Stomach (tissue), 9 donors: ENCODE data around the gene DLG2. TPM values are rescaled to one million over a fixed set of nuclear protein-coding genes. Genes with fewer than 3 reads are reported as not detected.

Experiments used
- DNase-seq, 2 donors: peaks; one replicate each; pipeline versions ENCODE4 v3.0.0 to v3.0.0-alpha.2; 2013 to 2019
- H3K27ac ChIP-seq, 5 donors: fragments of 200-600 bp in 4 of 5; sonication (generic) in 4 of 5; one replicate each; pipeline ENCODE4 v1.5.1; 2013 to 2019; ENCODE audit warnings: mild to moderate bottlenecking in 1 of 5, moderate library complexity in 1 of 5
- H3K27me3 ChIP-seq, 3 donors: fragments of 200-600 bp; sonication (generic); one replicate each; pipeline ENCODE4 v1.5.1; 2017 to 2019; ENCODE audit warnings: mixed run types in 1 of 3
- H3K36me3 ChIP-seq, 4 donors: fragments of 200-600 bp; sonication (generic); 1 replicate in 3 of 4; 2 replicates in 1 of 4; pipeline ENCODE4 v1.5.1; 2016 to 2019
- H3K4me1 ChIP-seq, 4 donors: fragments of 200-600 bp; sonication (generic); one replicate each; pipeline ENCODE4 v1.5.1; 2016 to 2019
- H3K4me3 ChIP-seq, 4 donors: fragments of 200-600 bp; sonication (generic) in 3 of 4; one replicate each; pipeline ENCODE4 v1.5.1; 2016 to 2019; ENCODE audit warnings: mild to moderate bottlenecking in 1 of 4
- H3K9me3 ChIP-seq, 4 donors: fragments of 200-600 bp; sonication (generic); one replicate each; pipeline ENCODE4 v1.5.1; 2016 to 2019
- CTCF ChIP-seq, 7 experiments: fragments of 450-650 bp in 4 of 7; fragments of 200-600 bp in 3 of 7; sonication (generic) in 3 of 7; IDR thresholded peaks; one replicate each; pipeline ENCODE4 v1.5.1; 2016 to 2019; ENCODE audit warnings: antibody characterized with exemption in 7 of 7, control low read depth in 2 of 7, mild to moderate bottlenecking in 1 of 7
- EP300 ChIP-seq: sonication (generic); formaldehyde crosslinking; IDR thresholded peaks from one replicate; pipeline ENCODE4 v1.6.1; 2017; ENCODE audit warnings: antibody characterized with exemption
- POLR2A ChIP-seq, 4 donors: fragments of 450-650 bp; IDR thresholded peaks; one replicate each; pipeline ENCODE4 v1.6.1; 2016; ENCODE audit warnings: antibody characterized with exemption in 4 of 4, control low read depth in 2 of 4, mild to moderate bottlenecking in 1 of 4, moderate library complexity in 1 of 4
- POLR2AphosphoS5 ChIP-seq, 3 donors: sonication (generic); formaldehyde crosslinking; IDR thresholded peaks; one replicate each; pipeline ENCODE4 v1.6.1; 2016; ENCODE audit warnings: antibody characterized with exemption in 3 of 3
- WGBS, 5 donors: extraction: QIAGEN DNeasy Blood & Tissue Kit in 3 of 5; methylation state at CpG; one replicate each; pipeline versions ENCODE4 v1.1.5 to v1.1.7; 2013 to 2018; 5-methylcytosine and 5-hydroxymethylcytosine counted together
- intact Hi-C: fragments of 100-400 bp; cut with DNase I; formaldehyde crosslinking; loops from one replicate; pipeline ENCODE4 v1.15.1; 2023; ENCODE audit warnings: low total_unique reads
- polyA plus RNA-seq, 3 donors: library from polyadenylated mRNA; stranded (reverse); fragments of 200-250 nt; gene quantifications; one replicate each; pipeline ENCODE4 v1.2.3, GENCODE V29; 2013
- total RNA-seq, 5 donors: library from RNA; depleted of rRNA; stranded (reverse); fragments of >200 nt; gene quantifications; one replicate each; pipeline versions ENCODE4 v1.1.0 to v1.2.3, GENCODE V29; 2014 to 2016
- donor health status: healthy with polysubstance abuse.
- donor health status: Bipolar disorder and iron deficiency.
- donor health status: healthy.

Gene DLG2
- total and polyA plus RNA-seq, 8 donors: 1.3 to 19.1 (median 3.5) TPM

GRCh38 chr11:85590848-85591483, 36.2 kb downstream of the DLG2 start:
- Histone ChIP-seq H3K36me3 (no peaks in the 10 kb centered on the region), H3K27me3 (no peaks in the 10 kb centered on the region), H3K4me1 (no peaks in the 10 kb centered on the region), H3K9me3 (no peaks in the 10 kb centered on the region), H3K27ac (no peak overlapping the region), H3K4me3 (no peak overlapping the region)
- peak in 1 of 2 donors; percentile 49 for DNase-seq
- intact Hi-C loops: no loop called here
- 73 to 78% (median 76%) methylated on average over 4 of the region's 4 CpGs for WGBS, 5 donors
- TF ChIP-seq POLR2A (IDR thresholded peaks at IDR 0.05) (no peak), EP300 (no peak), CTCF (IDR thresholded peaks at IDR 0.05) (no peak), POLR2AphosphoS5 (IDR thresholded peaks at IDR 0.05) (no peak)

- intact Hi-C loops: no loop called here
- 79 to 86% (median 79%) methylated on average over 3 of the region's 3 CpGs for WGBS, 5 donors
- Histone ChIP-seq H3K27ac (no peak overlapping the region), H3K4me1 (no peaks in the 10 kb centered on the region), H3K27me3 (no peaks in the 10 kb centered on the region), H3K4me3 (no peak overlapping the region), H3K36me3 (no peaks in the 10 kb centered on the region), H3K9me3 (no peaks in the 10 kb centered on the region)
- TF ChIP-seq POLR2AphosphoS5 (IDR thresholded peaks at IDR 0.05) (no peak), CTCF (IDR thresholded peaks at IDR 0.05) (no peak), EP300 (no peak), POLR2A (IDR thresholded peaks at IDR 0.05) (no peak)
- no peak for DNase-seq
These were observed 37.8 kb downstream of the DLG2 start for GRCh38 chr11:85589373-85589772.

- Histone ChIP-seq H3K36me3 (no peaks in the 10 kb centered on the region), H3K27me3 (no peaks in the 10 kb centered on the region), H3K27ac (no peak overlapping the region), H3K4me3 (no peak overlapping the region), H3K4me1 (no peaks in the 10 kb centered on the region), H3K9me3 (peaks cover 0 to 6% (median 0%) of the 10 kb centered on the region in 4 donors)
- DNase-seq: no peak
- intact Hi-C loops: no loop called here
- 64 to 82% (median 78%) methylated on average over 2 of the region's 2 CpGs for WGBS, 5 donors
- no peak for TF ChIP-seq POLR2AphosphoS5 (IDR thresholded peaks at IDR 0.05)
- TF ChIP-seq CTCF (IDR thresholded peaks at IDR 0.05): no peak
- no peak for TF ChIP-seq POLR2A (IDR thresholded peaks at IDR 0.05)
- no peak for TF ChIP-seq EP300
These were observed 45.0 kb downstream of the DLG2 start for GRCh38 chr11:85582111-85582510.

- Histone ChIP-seq H3K27me3 (no peaks in the 10 kb centered on the region), H3K36me3 (no peaks in the 10 kb centered on the region), H3K27ac (no peak overlapping the region), H3K4me1 (no peaks in the 10 kb centered on the region), H3K4me3 (no peak overlapping the region), H3K9me3 (peaks cover 0 to 6% (median 0%) of the 10 kb centered on the region in 4 donors)
- WGBS, 5 donors: 84 to 100% (median 94%) methylated on average over 1 of the region's 1 CpG
- TF ChIP-seq POLR2A (IDR thresholded peaks at IDR 0.05) (no peak), EP300 (no peak), POLR2AphosphoS5 (IDR thresholded peaks at IDR 0.05) (no peak), CTCF (IDR thresholded peaks at IDR 0.05) (no peak)
- intact Hi-C loops: no loop called here
- no peak for DNase-seq
These were observed 51.8 kb downstream of the DLG2 start for GRCh38 chr11:85575388-85575787.
